Liver (tissue), 9 donors: Measurements from ENCODE around the gene RCOR1. TPM values are rescaled to one million over a fixed set of nuclear protein-coding genes. Genes with fewer than 3 reads are reported as not detected.
A peak's percentile ranks its signal among the peaks of the same experiment; 100 is the strongest.

Experiments
- DNase-seq: peaks from one replicate; pipeline ENCODE4 v3.0.0-alpha.2; 2017; ENCODE audit warnings: low spot score
- H3K27ac ChIP-seq, 2 donors: one replicate each; pipeline ENCODE4 v1.7.0; 2013; ENCODE audit warnings: inconsistent platforms in 2 of 2, low read length in 2 of 2, control low read depth in 1 of 2, low read depth in 1 of 2, mild to moderate bottlenecking in 1 of 2
- H3K27me3 ChIP-seq, 4 donors: one replicate each; pipeline versions ENCODE4 v1.6.1 to v1.7.0; 2013; ENCODE audit warnings: low read length in 3 of 4, inconsistent platforms in 1 of 4, mild to moderate bottlenecking in 1 of 4, moderate library complexity in 1 of 4; ENCODE audit not compliant: control insufficient read depth in 4 of 4, insufficient read depth in 4 of 4
- H3K36me3 ChIP-seq, 4 donors: one replicate each; pipeline versions ENCODE4 v1.6.1 to v1.7.0; 2013; ENCODE audit warnings: low read length in 3 of 4, mild to moderate bottlenecking in 3 of 4, low read depth in 1 of 4, moderate library complexity in 1 of 4; ENCODE audit not compliant: control insufficient read depth in 4 of 4, insufficient read depth in 3 of 4
- H3K4me1 ChIP-seq, 4 donors: one replicate each; pipeline versions ENCODE4 v1.6.1 to v1.7.0; 2013; ENCODE audit warnings: low read length in 3 of 4, mild to moderate bottlenecking in 3 of 4, moderate library complexity in 1 of 4; ENCODE audit not compliant: control insufficient read depth in 4 of 4, insufficient read depth in 4 of 4
- H3K4me3 ChIP-seq, 3 donors: one replicate each; pipeline versions ENCODE4 v1.6.1 to v1.7.0; 2013; ENCODE audit warnings: low read length in 3 of 3, control low read depth in 1 of 3, low read depth in 1 of 3, mild to moderate bottlenecking in 1 of 3
- H3K9ac ChIP-seq, 2 donors: one replicate each; pipeline ENCODE4 v1.7.0; 2013; ENCODE audit warnings: low read length in 2 of 2, mild to moderate bottlenecking in 2 of 2, moderate library complexity in 2 of 2, control low read depth in 1 of 2, low read depth in 1 of 2
- H3K9me3 ChIP-seq, 4 donors: one replicate each; pipeline versions ENCODE4 v1.6.1 to v1.7.0; 2013; ENCODE audit warnings: low read length in 3 of 4; ENCODE audit not compliant: control insufficient read depth in 4 of 4
- ATF3 ChIP-seq: IDR thresholded peaks from 2 replicates; pipeline ENCODE4 v1.6.1; 2016; ENCODE audit warnings: antibody characterized with exemption
- CTCF ChIP-seq: fragments of 150-350 bp; IDR thresholded peaks from 2 replicates; pipeline ENCODE4 v1.5.1; 2017; ENCODE audit warnings: improper control_type of control experiment, low read depth, low read length; ENCODE audit not compliant: missing input control
- EGR1 ChIP-seq, 2 donors: IDR thresholded peaks; 2 replicates each; pipeline ENCODE4 v1.6.1; 2016 to 2018; ENCODE audit warnings: antibody characterized with exemption in 2 of 2, low read depth in 2 of 2
- FOXA1 ChIP-seq: IDR thresholded peaks from 2 replicates; pipeline ENCODE4 v1.6.1; 2016; ENCODE audit warnings: antibody characterized with exemption
- FOXA2 ChIP-seq: IDR thresholded peaks from 2 replicates; pipeline ENCODE4 v1.6.1; 2016; ENCODE audit warnings: antibody characterized with exemption
- GABPA ChIP-seq, 2 donors: IDR thresholded peaks in 1 of 2; conservative IDR thresholded peaks in 1 of 2; 2 replicates each; pipeline ENCODE4 v1.6.1; 2016; ENCODE audit warnings: antibody characterized with exemption in 2 of 2, mild to moderate bottlenecking in 1 of 2, moderate library complexity in 1 of 2
- HNF4A ChIP-seq, 2 donors: conservative IDR thresholded peaks; 2 replicates each; pipeline ENCODE4 v1.6.1; 2016; ENCODE audit warnings: antibody characterized with exemption in 2 of 2, mild to moderate bottlenecking in 2 of 2
- HNF4G ChIP-seq: IDR thresholded peaks from 2 replicates; pipeline ENCODE4 v1.6.1; 2016; ENCODE audit warnings: antibody characterized with exemption
- JUND ChIP-seq, 2 donors: IDR thresholded peaks; 2 replicates each; pipeline ENCODE4 v1.6.1; 2016; ENCODE audit warnings: antibody characterized with exemption in 2 of 2
- MAX ChIP-seq: IDR thresholded peaks from 2 replicates; pipeline ENCODE4 v1.6.1; 2016; ENCODE audit warnings: antibody characterized with exemption
- NR2F2 ChIP-seq: IDR thresholded peaks from 2 replicates; pipeline ENCODE4 v1.6.1; 2016; ENCODE audit warnings: antibody characterized with exemption
- RAD21 ChIP-seq, 2 donors: IDR thresholded peaks; 2 replicates each; pipeline ENCODE4 v1.6.1; 2016; ENCODE audit warnings: antibody characterized with exemption in 2 of 2, mild to moderate bottlenecking in 2 of 2
- REST ChIP-seq: IDR thresholded peaks from 2 replicates; pipeline ENCODE4 v1.6.1; 2016; ENCODE audit warnings: antibody characterized with exemption, mild to moderate bottlenecking
- RXRA ChIP-seq, 2 donors: IDR thresholded peaks; 2 replicates each; pipeline ENCODE4 v1.6.1; 2017 to 2018; ENCODE audit warnings: antibody characterized with exemption in 2 of 2, mild to moderate bottlenecking in 1 of 2
- SP1 ChIP-seq: IDR thresholded peaks from 2 replicates; pipeline ENCODE4 v1.6.1; 2018; ENCODE audit warnings: antibody characterized with exemption, mild to moderate bottlenecking
- TAF1 ChIP-seq: conservative IDR thresholded peaks from 2 replicates; pipeline ENCODE4 v1.6.1; 2016; ENCODE audit warnings: antibody characterized with exemption, mild to moderate bottlenecking
- YY1 ChIP-seq: IDR thresholded peaks from 2 replicates; pipeline ENCODE4 v1.6.1; 2016; ENCODE audit warnings: antibody characterized with exemption, mild to moderate bottlenecking
- ZBTB33 ChIP-seq: IDR thresholded peaks from 2 replicates; pipeline ENCODE4 v1.6.1; 2016; ENCODE audit warnings: antibody characterized with exemption
- WGBS: extraction: QIAGEN DNeasy Blood & Tissue Kit; methylation state at CpG from one replicate; pipeline ENCODE4 v1.1.7; 2013; 5-methylcytosine and 5-hydroxymethylcytosine counted together
- polyA plus RNA-seq, 2 donors: library from polyadenylated mRNA; stranded (reverse) in 1 of 2; unstranded in 1 of 2; fragments of 200-250 nt in 1 of 2; fragments of >200 nt in 1 of 2; fragmentation: Nextera tagmentation in 1 of 2; extraction: Ambion mirVana in 1 of 2; gene quantifications; one replicate each; pipeline versions ENCODE4 v1.2.1 to v1.2.3, GENCODE V29; 2013 to 2015
- total RNA-seq, 2 donors: library from RNA; depleted of rRNA; stranded (reverse); fragments of >200 nt; gene quantifications; one replicate each; pipeline ENCODE4 v1.2.3, GENCODE V29; 2014
- donor health status: healthy.
- donor health status: healthy.
- donor health status: healthy.
- donor health status: healthy.
- donor health status: healthy.

RCOR1 gene
- total and polyA plus RNA-seq, 4 donors = 4.2 to 17.0 (median 5.7) TPM

- Histone ChIP-seq H3K4me3 (no peak overlapping the region), H3K36me3 (no peaks in the 10 kb centered on the region), H3K4me1 (peaks cover 0 to 14% (median 9%) of the 10 kb centered on the region in 4 donors), H3K9ac (no peak overlapping the region), H3K9me3 (no peaks in the 10 kb centered on the region), H3K27ac (peak overlapping the region; percentile 26 to 82), H3K27me3 (no peaks in the 10 kb centered on the region)
- TF ChIP-seq ATF3 = no peak
- no peak for TF ChIP-seq ZBTB33
- no peak for TF ChIP-seq RAD21 (IDR thresholded peaks at IDR 0.05)
- TF ChIP-seq FOXA2 = no peak
- TF ChIP-seq CTCF = no peak
- TF ChIP-seq JUND (IDR thresholded peaks at IDR 0.05) = no peak
- no peak for TF ChIP-seq EGR1 (IDR thresholded peaks at IDR 0.05; ENCODE audit: low read depth in 2 of 2)
- TF ChIP-seq HNF4G = no peak
- TF ChIP-seq GABPA (IDR thresholded peaks at IDR 0.05 in 1 of 2, conservative IDR thresholded peaks at IDR 0.05 in 1 of 2) = no peak
- no peak for TF ChIP-seq REST
- TF ChIP-seq SP1 = no peak
- no peak for TF ChIP-seq MAX
- TF ChIP-seq NR2F2 = no peak
- TF ChIP-seq RXRA (IDR thresholded peaks at IDR 0.05) = no peak
- TF ChIP-seq HNF4A (conservative IDR thresholded peaks at IDR 0.05) = no peak
- no peak for TF ChIP-seq TAF1
- TF ChIP-seq YY1 = no peak
- no peak for TF ChIP-seq FOXA1
- DNase-seq = no peak
- 93% methylated on average over 22 of the region's 22 CpGs for WGBS
These were observed 183.7 kb downstream of the RCOR1 start for GRCh38 chr14:102775855-102776760.
